ENCODE measurements around the gene NUCKS1.

NUCKS1 gene

GRCh38 chr1:205677167-205677566 lies 72.8 kb downstream of the NUCKS1 start:
- ChIA-PET CTCF (interaction anchor here (0.6 to 1.7 kb wide), 2 partner anchors 19 to 32 kb away, joined by 3 to 12 read pairs; no protein-coding TSS in a partner anchor), POLR2A (no interaction called here)
- no peak for DNase-seq (ENCODE audit: extremely low spot score)
- TF ChIP-seq HDGF (IDR thresholded peaks at IDR 0.05; ENCODE audit: borderline replicate concordance) (no peak), SP1 (IDR thresholded peaks at IDR 0.05) (no peak), ARNT (IDR thresholded peaks at IDR 0.05) (no peak), FOXK2 (IDR thresholded peaks at IDR 0.05) (no peak), LEF1 (IDR thresholded peaks at IDR 0.05; ENCODE audit: borderline replicate concordance) (no peak), FOXM1 (IDR thresholded peaks at IDR 0.05; ENCODE audit: borderline replicate concordance) (no peak), CTBP1 (IDR thresholded peaks at IDR 0.05; ENCODE audit: borderline replicate concordance) (no peak), SUZ12 (IDR thresholded peaks at IDR 0.05) (no peak), FOXA1 (IDR thresholded peaks at IDR 0.05) (no peak), BHLHE40 (IDR thresholded peaks at IDR 0.05; ENCODE audit: borderline replicate concordance) (no peak), ELF4 (IDR thresholded peaks at IDR 0.05) (no peak), NFRKB (IDR thresholded peaks at IDR 0.05) (no peak), ZNF384 (IDR thresholded peaks at IDR 0.05) (no peak), L3MBTL2 (conservative IDR thresholded peaks at IDR 0.05) (no peak), TARDBP (IDR thresholded peaks at IDR 0.05) (no peak), PKNOX1 (IDR thresholded peaks at IDR 0.05) (no peak)

GRCh38 chr1:205676597-205676996 lies 73.4 kb downstream of the NUCKS1 start:
- TF ChIP-seq SP1 (IDR thresholded peaks at IDR 0.05) (no peak), TARDBP (IDR thresholded peaks at IDR 0.05) (no peak), FOXK2 (IDR thresholded peaks at IDR 0.05) (no peak), BHLHE40 (IDR thresholded peaks at IDR 0.05; ENCODE audit: borderline replicate concordance) (no peak), L3MBTL2 (conservative IDR thresholded peaks at IDR 0.05) (no peak)
- DNase-seq (ENCODE audit: extremely low spot score), result no peak
- POLR2A ChIA-PET, result no interaction called here
- CTCF ChIA-PET, result interaction anchor here (0.5 to 1.7 kb wide), 3 partner anchors 18 to 1278 kb away, joined by 3 to 12 read pairs (median 4); no protein-coding TSS in a partner anchor

- TF ChIP-seq LEF1 (IDR thresholded peaks at IDR 0.05; ENCODE audit: borderline replicate concordance) (no peak), ZNF384 (IDR thresholded peaks at IDR 0.05) (no peak), SUZ12 (IDR thresholded peaks at IDR 0.05) (no peak), CTBP1 (IDR thresholded peaks at IDR 0.05; ENCODE audit: borderline replicate concordance) (no peak), NFRKB (IDR thresholded peaks at IDR 0.05) (no peak), TARDBP (IDR thresholded peaks at IDR 0.05) (no peak), BHLHE40 (IDR thresholded peaks at IDR 0.05; ENCODE audit: borderline replicate concordance) (no peak), ELF4 (IDR thresholded peaks at IDR 0.05) (no peak), ARNT (IDR thresholded peaks at IDR 0.05) (no peak), PKNOX1 (IDR thresholded peaks at IDR 0.05) (no peak), FOXM1 (IDR thresholded peaks at IDR 0.05; ENCODE audit: borderline replicate concordance) (no peak), HDGF (IDR thresholded peaks at IDR 0.05; ENCODE audit: borderline replicate concordance) (no peak), L3MBTL2 (conservative IDR thresholded peaks at IDR 0.05) (no peak), FOXA1 (IDR thresholded peaks at IDR 0.05) (no peak), FOXK2 (IDR thresholded peaks at IDR 0.05) (no peak), SP1 (IDR thresholded peaks at IDR 0.05) (no peak)
- DNase-seq (ENCODE audit: extremely low spot score), result no peak
- ChIA-PET POLR2A (no interaction called here), CTCF (interaction anchor here (0.5 to 1.7 kb wide), 3 partner anchors 16 to 1277 kb away, joined by 3 to 12 read pairs (median 4); no protein-coding TSS in a partner anchor)
Observed at GRCh38 chr1:205676002-205676401, 74.0 kb downstream of the NUCKS1 start.

GRCh38 chr1:205675247-205675646 lies 74.7 kb downstream of the NUCKS1 start:
- TF ChIP-seq HDGF (IDR thresholded peaks at IDR 0.05; ENCODE audit: borderline replicate concordance), result no peak
- POLR2A ChIA-PET, result no interaction called here
- DNase-seq (ENCODE audit: extremely low spot score), result no peak
- CTCF ChIA-PET, result interaction anchor here (1.1 kb wide), 1 partner anchor 16 kb away, joined by 3 read pairs; no protein-coding TSS in a partner anchor

GRCh38 chr1:205672970-205673369 lies 77.0 kb downstream of the NUCKS1 start:
- DNase-seq (ENCODE audit: extremely low spot score), result no peak
- TF ChIP-seq ARNT (IDR thresholded peaks at IDR 0.05), result no peak
- TF ChIP-seq SUZ12 (IDR thresholded peaks at IDR 0.05), result no peak
- no peak for TF ChIP-seq ZNF384 (IDR thresholded peaks at IDR 0.05)
- ChIA-PET POLR2A (interaction anchor here (1.2 kb wide), 1 partner anchor 41 kb away, joined by 3 read pairs; no protein-coding TSS in a partner anchor), CTCF (interaction anchor here (1.0 to 2.0 kb wide), 2 partner anchors 14 to 38 kb away, joined by 3 to 7 read pairs; no protein-coding TSS in a partner anchor)

GRCh38 chr1:205672395-205672889 lies 77.5 kb downstream of the NUCKS1 start:
- CTCF ChIA-PET, result interaction anchor here (0.6 to 2.0 kb wide), 3 partner anchors 14 to 39 kb away, joined by 3 to 7 read pairs (median 3); no protein-coding TSS in a partner anchor
- no peak for DNase-seq (ENCODE audit: extremely low spot score)
- POLR2A ChIA-PET, result interaction anchor here (1.2 kb wide), 1 partner anchor 40 kb away, joined by 3 read pairs; no protein-coding TSS in a partner anchor
- no peak for TF ChIP-seq SUZ12 (IDR thresholded peaks at IDR 0.05)
- no peak for TF ChIP-seq FOXA1 (IDR thresholded peaks at IDR 0.05)

- ChIA-PET CTCF (interaction anchor here (1.1 to 1.7 kb wide), 2 partner anchors 10 to 12 kb away, joined by 3 to 9 read pairs; partner anchors contain the start of gene SLC45A3), POLR2A (interaction anchor here (0.5 kb wide), 1 partner anchor 262 kb away, joined by 3 read pairs; no protein-coding TSS in a partner anchor)
- TF ChIP-seq NFRKB (IDR thresholded peaks at IDR 0.05) (no peak), HDGF (IDR thresholded peaks at IDR 0.05; ENCODE audit: borderline replicate concordance) (no peak), BHLHE40 (IDR thresholded peaks at IDR 0.05; ENCODE audit: borderline replicate concordance) (no peak), FOXM1 (IDR thresholded peaks at IDR 0.05; ENCODE audit: borderline replicate concordance) (no peak), FOXA1 (IDR thresholded peaks at IDR 0.05) (no peak), L3MBTL2 (conservative IDR thresholded peaks at IDR 0.05) (no peak), TARDBP (IDR thresholded peaks at IDR 0.05) (no peak), CTBP1 (IDR thresholded peaks at IDR 0.05; ENCODE audit: borderline replicate concordance) (no peak), ELF4 (IDR thresholded peaks at IDR 0.05) (no peak), ARNT (IDR thresholded peaks at IDR 0.05) (no peak), LEF1 (IDR thresholded peaks at IDR 0.05; ENCODE audit: borderline replicate concordance) (no peak)
- DNase-seq (ENCODE audit: extremely low spot score), result no peak
Observed at GRCh38 chr1:205670611-205671430, 79.2 kb downstream of the NUCKS1 start.

All from HEK293T (cell line).